Vagina (tissue), 2 donors: ENCODE measurements around the gene PSMB7. TPM values are rescaled to one million over a fixed set of nuclear protein-coding genes. Genes with fewer than 3 reads are reported as not detected.

Experiments
- DNase-seq, 2 donors: peaks; one replicate each; pipeline ENCODE4 v3.0.0-alpha.2; 2017; ENCODE audit errors: extremely low spot score in 2 of 2
- H3K27ac ChIP-seq: fragments of 200-600 bp; sonication (generic); one replicate; pipeline ENCODE4 v1.5.1; 2019
- H3K27me3 ChIP-seq: fragments of 200-600 bp; sonication (generic); one replicate; pipeline ENCODE4 v1.5.1; 2019
- H3K36me3 ChIP-seq, 2 donors: fragments of 200-600 bp; sonication (generic); one replicate each; pipeline ENCODE4 v1.5.1; 2017 to 2019
- H3K4me1 ChIP-seq: fragments of 200-600 bp; sonication (generic); one replicate; pipeline ENCODE4 v1.5.1; 2019
- H3K4me3 ChIP-seq, 2 donors: fragments of 200-600 bp; sonication (generic); 1 replicate in 1 of 2; 2 replicates in 1 of 2; pipeline ENCODE4 v1.5.1; 2016 to 2019
- H3K9me3 ChIP-seq: fragments of 200-600 bp; sonication (generic); one replicate; pipeline ENCODE4 v1.5.1; 2019
- POLR2A ChIP-seq, 2 donors: fragments of 450-650 bp; IDR thresholded peaks; one replicate each; pipeline ENCODE4 v1.6.1; 2017; ENCODE audit warnings: antibody characterized with exemption in 2 of 2, mild to moderate bottlenecking in 2 of 2, moderate library complexity in 2 of 2
- POLR2AphosphoS5 ChIP-seq, 2 donors: sonication (generic); formaldehyde crosslinking; IDR thresholded peaks; one replicate each; pipeline ENCODE4 v1.9.0; 2017; ENCODE audit warnings: antibody characterized with exemption in 2 of 2, mild to moderate bottlenecking in 2 of 2, low read depth in 1 of 2; ENCODE audit not compliant: insufficient read depth in 1 of 2
- intact Hi-C: fragments of 100-400 bp; cut with DNase I; formaldehyde crosslinking; loops from one replicate; pipeline ENCODE4 v1.15.1; 2023
- total RNA-seq: library from RNA; depleted of rRNA; stranded (reverse); fragments of >200 nt; gene quantifications from one replicate; pipeline ENCODE4 v1.2.3, GENCODE V29; 2016
- TF ChIP-seq, protein P1 (sequence below), 3 experiments: fragments of 450-650 bp in 2 of 3; fragments of 200-600 bp in 1 of 3; sonication (generic) in 1 of 3; IDR thresholded peaks; one replicate each; pipeline ENCODE4 v1.5.1; 2017 to 2019; ENCODE audit warnings: antibody characterized with exemption in 3 of 3, mild to moderate bottlenecking in 2 of 3, moderate library complexity in 2 of 3

The PSMB7 gene
- total RNA-seq, 1 donor from 2014 or later = 121 TPM

DNA sequence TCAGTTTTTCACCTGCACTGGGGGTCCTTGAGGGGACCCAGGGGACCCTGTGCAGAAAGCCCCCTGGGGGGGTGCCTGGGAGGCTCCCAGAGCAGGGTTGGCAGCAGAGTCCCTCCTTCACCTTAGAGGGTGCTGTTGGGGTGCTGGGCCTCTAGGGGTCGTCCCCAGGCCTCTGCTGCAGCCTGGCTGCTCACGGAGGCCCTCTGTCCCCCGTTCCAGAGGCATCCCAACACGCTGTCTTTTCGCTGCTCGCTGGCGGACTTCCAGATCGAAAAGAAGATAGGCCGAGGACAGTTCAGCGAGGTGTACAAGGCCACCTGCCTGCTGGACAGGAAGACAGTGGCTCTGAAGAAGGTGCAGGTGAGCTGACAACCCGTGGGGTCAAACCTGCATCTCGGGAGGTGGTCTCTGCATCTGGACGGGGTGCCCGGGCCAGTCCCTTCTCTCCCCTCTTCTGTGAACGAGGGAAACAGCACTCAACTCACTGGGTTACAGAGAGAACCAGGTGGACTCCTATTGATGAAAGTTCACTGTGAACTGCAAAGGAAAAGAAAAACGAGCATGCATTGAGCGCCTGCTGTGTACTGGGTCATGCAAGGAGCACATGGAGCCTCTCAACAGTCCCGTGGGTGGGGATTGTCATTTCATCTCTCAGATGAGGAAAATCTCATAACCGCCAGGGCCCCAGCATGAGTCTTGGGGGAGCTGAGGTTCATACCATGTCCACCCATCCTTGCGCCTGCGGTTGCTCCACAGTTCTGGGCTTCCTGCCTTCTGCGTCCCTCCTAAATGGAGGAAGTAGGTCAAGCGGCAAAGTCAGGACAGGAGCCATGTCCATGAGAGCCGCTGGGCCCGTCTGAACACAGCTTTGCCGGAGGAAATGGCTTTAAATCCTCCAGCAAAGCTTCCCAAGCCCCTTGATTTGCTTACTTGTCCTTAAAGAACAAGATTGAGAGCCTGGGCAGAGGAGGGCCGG, 102.7 kb downstream of the PSMB7 start:
- no peak overlapping the region for H3K27ac ChIP-seq
- TF ChIP-seq POLR2AphosphoS5 (IDR thresholded peaks at IDR 0.05; ENCODE audit: insufficient read depth in 1 of 2, low read depth in 1 of 2) = no peak
- DNase-seq = no peak
- H3K27me3 ChIP-seq = no peaks in the 10 kb centered on the region
- intact Hi-C loops = loop anchor here (5.0 kb wide), 1 partner anchor 185 kb away; no protein-coding TSS in a partner anchor
- H3K9me3 ChIP-seq = no peaks in the 10 kb centered on the region
- H3K36me3 ChIP-seq = no peaks in the 10 kb centered on the region
- H3K4me3 ChIP-seq = no peak overlapping the region
- H3K4me1 ChIP-seq = no peaks in the 10 kb centered on the region

DNA sequence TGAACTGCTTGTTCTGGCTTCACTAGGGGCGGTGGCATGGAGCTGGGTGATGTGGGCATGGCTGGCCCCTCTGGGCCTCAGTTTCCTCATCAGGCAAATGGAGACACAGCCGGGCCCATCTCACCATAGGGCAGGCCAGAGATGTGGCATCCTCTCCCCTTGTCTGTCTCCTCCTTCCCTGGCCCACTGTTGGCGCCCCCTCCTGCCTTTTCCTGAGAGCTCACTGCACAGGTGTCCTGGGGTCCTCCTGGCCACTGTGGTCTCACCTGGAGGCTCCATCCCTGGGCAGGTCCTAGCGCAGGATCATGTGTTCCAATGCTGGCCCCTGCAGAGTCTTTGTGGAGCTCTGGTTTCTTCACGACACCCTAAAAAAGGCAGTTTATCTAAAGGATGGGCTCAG, 104.0 kb downstream of the PSMB7 start:
- Histone ChIP-seq H3K9me3 (no peaks in the 10 kb centered on the region), H3K27ac (no peak overlapping the region), H3K4me3 (no peak overlapping the region), H3K36me3 (no peaks in the 10 kb centered on the region), H3K27me3 (no peaks in the 10 kb centered on the region), H3K4me1 (no peaks in the 10 kb centered on the region)
- no peak for TF ChIP-seq POLR2AphosphoS5 (IDR thresholded peaks at IDR 0.05; ENCODE audit: insufficient read depth in 1 of 2, low read depth in 1 of 2)
- TF ChIP-seq POLR2A (IDR thresholded peaks at IDR 0.05) = no peak
- TF ChIP-seq, protein P1, sequence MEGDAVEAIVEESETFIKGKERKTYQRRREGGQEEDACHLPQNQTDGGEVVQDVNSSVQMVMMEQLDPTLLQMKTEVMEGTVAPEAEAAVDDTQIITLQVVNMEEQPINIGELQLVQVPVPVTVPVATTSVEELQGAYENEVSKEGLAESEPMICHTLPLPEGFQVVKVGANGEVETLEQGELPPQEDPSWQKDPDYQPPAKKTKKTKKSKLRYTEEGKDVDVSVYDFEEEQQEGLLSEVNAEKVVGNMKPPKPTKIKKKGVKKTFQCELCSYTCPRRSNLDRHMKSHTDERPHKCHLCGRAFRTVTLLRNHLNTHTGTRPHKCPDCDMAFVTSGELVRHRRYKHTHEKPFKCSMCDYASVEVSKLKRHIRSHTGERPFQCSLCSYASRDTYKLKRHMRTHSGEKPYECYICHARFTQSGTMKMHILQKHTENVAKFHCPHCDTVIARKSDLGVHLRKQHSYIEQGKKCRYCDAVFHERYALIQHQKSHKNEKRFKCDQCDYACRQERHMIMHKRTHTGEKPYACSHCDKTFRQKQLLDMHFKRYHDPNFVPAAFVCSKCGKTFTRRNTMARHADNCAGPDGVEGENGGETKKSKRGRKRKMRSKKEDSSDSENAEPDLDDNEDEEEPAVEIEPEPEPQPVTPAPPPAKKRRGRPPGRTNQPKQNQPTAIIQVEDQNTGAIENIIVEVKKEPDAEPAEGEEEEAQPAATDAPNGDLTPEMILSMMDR (IDR thresholded peaks at IDR 0.05) = no peak
- intact Hi-C loops = loop anchor here (5.0 kb wide), 1 partner anchor 184 kb away; no protein-coding TSS in a partner anchor
- DNase-seq = no peak

DNA sequence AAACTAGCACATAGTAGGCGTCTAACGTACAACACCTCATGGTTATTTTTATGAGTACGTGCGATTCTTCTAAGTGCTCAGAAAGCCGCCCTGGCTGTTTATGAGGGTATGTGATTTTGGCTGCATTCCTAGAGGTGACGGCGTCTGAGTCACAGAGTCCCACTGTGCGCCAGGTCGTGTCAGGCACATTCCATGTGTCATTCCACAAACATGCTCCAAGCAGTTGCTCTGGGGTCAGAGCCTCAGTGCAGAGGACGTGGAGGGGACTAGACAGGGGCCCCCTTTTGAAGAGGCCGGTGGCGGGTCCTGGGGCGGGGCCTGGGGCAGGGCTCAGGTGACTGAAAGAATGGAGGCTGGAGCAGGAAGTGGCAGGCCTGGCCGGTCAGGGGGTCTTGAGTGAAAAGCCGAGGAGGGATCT, 105.6 kb downstream of the PSMB7 start:
- no peaks in the 10 kb centered on the region for H3K27me3 ChIP-seq
- H3K36me3 ChIP-seq = no peaks in the 10 kb centered on the region
- no peaks in the 10 kb centered on the region for H3K4me1 ChIP-seq
- no peak overlapping the region for H3K27ac ChIP-seq
- H3K4me3 ChIP-seq = no peak overlapping the region
- DNase-seq = no peak
- H3K9me3 ChIP-seq = no peaks in the 10 kb centered on the region
- TF ChIP-seq POLR2AphosphoS5 (IDR thresholded peaks at IDR 0.05; ENCODE audit: insufficient read depth in 1 of 2, low read depth in 1 of 2) = no peak
- TF ChIP-seq POLR2A (IDR thresholded peaks at IDR 0.05) = no peak
- TF ChIP-seq, protein P1 (IDR thresholded peaks at IDR 0.05) = no peak
- intact Hi-C loops = loop anchor here (5.0 kb wide), 1 partner anchor 182 kb away; no protein-coding TSS in a partner anchor

DNA sequence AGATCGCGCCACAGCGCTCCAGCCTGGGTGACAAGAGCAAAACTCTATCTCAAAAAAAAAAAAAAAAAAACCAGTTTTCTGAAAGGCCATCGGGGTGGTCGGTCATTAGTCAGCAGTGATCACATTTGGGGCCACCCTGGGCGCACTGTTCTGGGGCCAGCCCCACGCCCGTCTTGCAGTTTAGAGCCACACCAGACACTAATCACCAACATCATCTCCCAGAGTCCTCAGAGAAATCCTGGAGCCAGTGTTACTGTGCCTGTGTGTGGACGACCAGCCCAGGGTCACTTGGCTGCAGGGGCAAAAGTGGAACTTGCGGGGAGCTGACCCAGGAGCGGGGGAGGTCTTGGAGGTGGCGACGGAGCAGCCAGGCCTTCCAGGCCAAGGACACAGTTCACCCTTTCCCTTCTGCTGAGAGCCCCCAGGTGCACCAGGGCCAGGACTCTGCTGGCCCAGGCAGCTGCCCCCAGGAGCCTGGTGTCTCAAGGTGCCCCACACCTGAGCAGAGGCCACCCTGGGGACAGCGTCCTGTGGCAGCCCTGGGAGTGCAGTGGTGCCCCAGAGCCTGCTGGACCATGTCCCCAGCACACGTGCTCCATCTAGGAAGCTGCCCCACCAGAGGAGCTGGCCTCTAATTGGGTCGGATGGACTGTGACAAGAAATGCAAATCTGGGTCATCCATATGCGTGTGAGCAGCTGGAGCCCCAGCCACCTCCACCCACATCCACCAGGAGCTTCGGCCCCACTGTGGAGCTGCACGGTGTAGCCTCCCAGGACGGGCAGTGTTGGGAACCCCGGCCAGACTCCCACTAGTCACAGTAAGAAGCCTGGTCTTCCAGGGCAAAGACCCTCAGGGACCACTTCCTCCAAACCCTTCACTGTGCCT, 106.4 kb downstream of the PSMB7 start:
- H3K36me3 ChIP-seq = peaks cover 0 to under 1% of the 10 kb centered on the region in 2 donors
- intact Hi-C loops = no loop called here
- no peak overlapping the region for H3K27ac ChIP-seq
- no peak overlapping the region for H3K4me3 ChIP-seq
- H3K27me3 ChIP-seq = no peaks in the 10 kb centered on the region
- DNase-seq = no peak
- H3K4me1 ChIP-seq = no peaks in the 10 kb centered on the region
- TF ChIP-seq POLR2AphosphoS5 (IDR thresholded peaks at IDR 0.05; ENCODE audit: insufficient read depth in 1 of 2, low read depth in 1 of 2) (no peak), POLR2A (IDR thresholded peaks at IDR 0.05) (no peak)
- TF ChIP-seq, protein P1 (IDR thresholded peaks at IDR 0.05) = no peak
- no peaks in the 10 kb centered on the region for H3K9me3 ChIP-seq

DNA sequence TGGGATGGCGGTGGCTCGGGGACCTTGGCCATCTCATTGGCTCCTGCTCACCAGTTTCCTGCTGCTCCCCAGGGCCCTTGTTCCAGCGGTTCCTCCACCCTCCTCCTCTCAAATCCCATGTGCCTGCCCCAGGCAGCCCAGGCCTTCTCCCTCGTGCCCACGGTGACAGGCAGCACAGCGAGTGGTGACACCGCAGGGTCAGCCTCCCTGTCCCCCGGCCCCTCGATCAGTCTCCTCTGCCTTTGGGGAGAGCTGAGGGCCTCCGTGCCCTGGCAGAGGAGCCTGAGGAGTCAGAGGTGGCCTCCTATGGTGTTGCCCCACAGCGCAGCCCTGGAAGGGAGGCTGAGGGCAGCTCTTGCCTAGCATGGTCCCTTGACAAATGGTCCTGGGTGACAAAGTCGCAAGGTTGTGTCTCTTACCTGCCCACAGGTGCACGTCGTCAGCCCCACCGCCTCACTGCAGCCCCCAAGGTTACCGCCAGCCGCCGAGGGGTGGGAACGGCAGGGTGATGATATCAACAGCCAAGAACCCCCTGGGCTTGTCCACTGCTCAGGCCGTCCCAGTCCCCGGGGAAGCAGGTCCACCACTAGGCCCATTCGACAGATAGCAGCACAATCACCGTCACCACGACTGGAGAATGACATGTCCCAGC, 107.7 kb downstream of the PSMB7 start:
- H3K9me3 ChIP-seq = no peaks in the 10 kb centered on the region
- intact Hi-C loops = no loop called here
- H3K27ac ChIP-seq = no peak overlapping the region
- H3K4me3 ChIP-seq = no peak overlapping the region
- no peaks in the 10 kb centered on the region for H3K27me3 ChIP-seq
- peaks cover 0 to 6% of the 10 kb centered on the region in 2 donors for H3K36me3 ChIP-seq
- H3K4me1 ChIP-seq = no peaks in the 10 kb centered on the region
- no peak for TF ChIP-seq POLR2AphosphoS5 (IDR thresholded peaks at IDR 0.05; ENCODE audit: insufficient read depth in 1 of 2, low read depth in 1 of 2)
- TF ChIP-seq, protein P1 (IDR thresholded peaks at IDR 0.05) = no peak
- TF ChIP-seq POLR2A (IDR thresholded peaks at IDR 0.05) = no peak
- DNase-seq = no peak
